Heart right ventricle (tissue), 16 donors: Measurements from ENCODE around the gene FAM43B. TPM values are rescaled to one million over a fixed set of nuclear protein-coding genes. Genes with fewer than 3 reads are reported as not detected.

Source experiments
- ATAC-seq, 8 donors: fragments of 200-7000 bp; cut with Tn5 transposase; one replicate each; pipeline ENCODE4 v1.9.1; 2020; ENCODE audit warnings: mild to moderate bottlenecking in 8 of 8, moderate library complexity in 8 of 8, moderate number of reproducible peaks in 1 of 8
- DNase-seq, 2 donors: peaks; one replicate each; pipeline ENCODE4 v3.0.0-alpha.2; 2020
- H3K27ac ChIP-seq, 10 donors: fragments of 200-600 bp; sonication (generic) in 2 of 10; one replicate each; pipeline versions ENCODE4 v1.5.0 to v1.8.0; 2020 to 2022; ENCODE audit warnings: mild to moderate bottlenecking in 3 of 10
- H3K27me3 ChIP-seq, 7 donors: fragments of 200-600 bp; one replicate each; pipeline ENCODE4 v1.8.0; 2021 to 2022; ENCODE audit warnings: mild to moderate bottlenecking in 2 of 7
- H3K36me3 ChIP-seq, 9 donors: fragments of 200-600 bp; sonication (generic) in 1 of 9; one replicate each; pipeline versions ENCODE4 v1.5.0 to v1.8.0; 2020 to 2022; ENCODE audit warnings: mild to moderate bottlenecking in 2 of 9
- H3K4me1 ChIP-seq, 9 donors: fragments of 200-600 bp; sonication (generic) in 1 of 9; one replicate each; pipeline versions ENCODE4 v1.5.0 to v1.8.0; 2020 to 2022; ENCODE audit warnings: mild to moderate bottlenecking in 4 of 9
- H3K4me3 ChIP-seq, 10 donors: fragments of 200-600 bp; sonication (generic) in 2 of 10; one replicate each; pipeline versions ENCODE4 v1.5.0 to v1.8.0; 2020 to 2022; ENCODE audit warnings: mild to moderate bottlenecking in 7 of 10, moderate library complexity in 2 of 10
- H3K9me3 ChIP-seq, 11 donors: fragments of 200-600 bp in 10 of 11; sonication (generic) in 2 of 11; one replicate each; pipeline versions ENCODE4 v1.5.0 to v1.8.0; 2013 to 2022; ENCODE audit warnings: mild to moderate bottlenecking in 2 of 11, control low read depth in 1 of 11, moderate library complexity in 1 of 11
- WGBS, 2 donors: extraction: QIAGEN DNeasy Blood & Tissue Kit; methylation state at CpG; one replicate each; pipeline ENCODE4 v1.1.7; 2013; ENCODE audit warnings: inconsistent platforms in 1 of 2; 5-methylcytosine and 5-hydroxymethylcytosine counted together
- intact Hi-C, 10 donors: fragments of 100-400 bp; cut with DNase I; formaldehyde crosslinking; loops; one replicate each; pipeline versions ENCODE4 v1.11.1 to v1.14.2; 2022
- polyA plus RNA-seq, 2 donors: library from polyadenylated mRNA; stranded (reverse); fragments of 200-250 nt; gene quantifications; one replicate each; pipeline ENCODE4 v1.2.3, GENCODE V29; 2013
- total RNA-seq, 10 donors: library from RNA; stranded (reverse); fragmentation: NEBNext Ultra II Directional in 3 of 10; extraction: Animal tissue kit (Norgen Biotek cat#: 25700) in 3 of 10; gene quantifications; one replicate each; pipeline versions ENCODE4 v1.2.1 to v1.2.4, GENCODE V29; 2021 to 2023
- TF ChIP-seq, protein P1 (sequence below), 9 donors: fragments of 200-600 bp; sonication (generic) in 2 of 9; IDR thresholded peaks; one replicate each; pipeline versions ENCODE4 v1.5.0 to v1.8.0; 2021 to 2022; ENCODE audit warnings: antibody characterized with exemption in 9 of 9, mild to moderate bottlenecking in 5 of 9, moderate library complexity in 1 of 9
- donor health status: Arrhythmogenic right ventricular cardiomyopathy.
- donor health status: ischemic (EF 13 %, LVEDD 7.1; RV severe dilation, severe dysfunction).
- donor health status: healthy with polysubstance abuse.
- donor health status: DM: no; HTN: yes; CAD: no.
- donor health status: DM: no; HTN: no; CAD: no.
- donor health status: ischemic (EF 25% LVEDD 6.9; RV normal size, moderate dysfunction).
- donor health status: ischemic (EF 25% LVEDD 5.7; RV mildly dilated, moderate dysfunction).
- donor health status: healthy.
- donor health status: DM: yes; HTN: yes; CAD: no.
- donor health status: Ischemic cardiomyopathy.
- donor health status: ischemic (EF 35%, LVEDD 5.7; RV mildly dilated, moderate dysfunction).
- donor health status: nonischemic (EF 11% LVEDD 7.7; RV severe dilation, severe dysfunction).
- donor health status: DM: yes; HTN: yes; CAD: no.
- donor health status: PGD.
- donor health status: ischemic (EF 29% LVEDD 5.4; RV normal size, mild dysfunction).
- donor health status: nonischemic (EF 23%, LVEDD 6.1; RV moderate dilation, normal function).

The FAM43B gene
- total and polyA plus RNA-seq, 12 donors, result 1.0 to 16.3 (median 2.3) TPM

DNA sequence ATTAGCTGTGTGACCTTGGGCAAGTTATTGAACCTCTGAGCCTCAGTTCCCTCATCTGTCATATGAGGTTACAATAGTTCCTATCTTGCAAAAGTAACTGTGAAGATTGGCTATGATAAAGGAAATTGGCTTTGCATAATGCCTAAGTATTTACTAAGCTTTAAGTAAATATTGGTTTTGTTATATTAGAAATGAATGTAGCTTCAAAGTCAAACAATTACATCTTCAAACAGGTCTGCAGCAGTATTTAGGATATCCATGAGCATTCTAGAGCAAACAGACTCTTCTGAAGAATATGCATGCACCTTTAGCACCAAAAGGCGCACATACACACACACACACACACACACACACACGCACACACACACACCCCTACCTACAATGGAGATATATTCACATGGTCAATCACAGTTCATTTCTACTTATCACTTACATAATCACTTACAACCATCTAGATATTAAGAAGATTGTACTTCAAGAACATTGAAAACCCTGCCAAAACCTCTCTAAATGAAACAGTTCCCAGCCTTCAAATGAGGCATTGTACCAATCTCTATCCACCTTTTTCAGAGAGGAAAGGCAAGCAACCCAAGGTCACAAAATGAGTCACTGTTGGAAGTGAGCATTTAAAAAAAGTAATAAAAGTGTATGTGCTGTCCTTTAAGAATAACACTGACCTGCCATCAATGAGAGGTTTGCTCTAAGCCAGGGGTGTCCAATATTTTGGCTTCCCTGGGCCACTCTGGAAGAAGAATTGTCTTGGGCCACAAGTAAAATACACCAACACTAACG, 13.4 kb upstream of the FAM43B start:
- Histone ChIP-seq H3K4me1 (peaks cover 0 to 11% (median 7%) of the 10 kb centered on the region in 9 donors), H3K9me3 (no peaks in the 10 kb centered on the region), H3K27ac (no peak overlapping the region), H3K4me3 (no peak overlapping the region), H3K27me3 (peaks cover 0 to 24% (median 11%) of the 10 kb centered on the region in 7 donors), H3K36me3 (no peaks in the 10 kb centered on the region)
- ATAC-seq, result no peak
- no peak for DNase-seq
- WGBS, 2 donors, result 74 to 90% methylated on average over 3 of the region's 3 CpGs
- intact Hi-C loops, result no loop called here
- TF ChIP-seq, protein P1, sequence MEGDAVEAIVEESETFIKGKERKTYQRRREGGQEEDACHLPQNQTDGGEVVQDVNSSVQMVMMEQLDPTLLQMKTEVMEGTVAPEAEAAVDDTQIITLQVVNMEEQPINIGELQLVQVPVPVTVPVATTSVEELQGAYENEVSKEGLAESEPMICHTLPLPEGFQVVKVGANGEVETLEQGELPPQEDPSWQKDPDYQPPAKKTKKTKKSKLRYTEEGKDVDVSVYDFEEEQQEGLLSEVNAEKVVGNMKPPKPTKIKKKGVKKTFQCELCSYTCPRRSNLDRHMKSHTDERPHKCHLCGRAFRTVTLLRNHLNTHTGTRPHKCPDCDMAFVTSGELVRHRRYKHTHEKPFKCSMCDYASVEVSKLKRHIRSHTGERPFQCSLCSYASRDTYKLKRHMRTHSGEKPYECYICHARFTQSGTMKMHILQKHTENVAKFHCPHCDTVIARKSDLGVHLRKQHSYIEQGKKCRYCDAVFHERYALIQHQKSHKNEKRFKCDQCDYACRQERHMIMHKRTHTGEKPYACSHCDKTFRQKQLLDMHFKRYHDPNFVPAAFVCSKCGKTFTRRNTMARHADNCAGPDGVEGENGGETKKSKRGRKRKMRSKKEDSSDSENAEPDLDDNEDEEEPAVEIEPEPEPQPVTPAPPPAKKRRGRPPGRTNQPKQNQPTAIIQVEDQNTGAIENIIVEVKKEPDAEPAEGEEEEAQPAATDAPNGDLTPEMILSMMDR (IDR thresholded peaks at IDR 0.05), result no peak

DNA sequence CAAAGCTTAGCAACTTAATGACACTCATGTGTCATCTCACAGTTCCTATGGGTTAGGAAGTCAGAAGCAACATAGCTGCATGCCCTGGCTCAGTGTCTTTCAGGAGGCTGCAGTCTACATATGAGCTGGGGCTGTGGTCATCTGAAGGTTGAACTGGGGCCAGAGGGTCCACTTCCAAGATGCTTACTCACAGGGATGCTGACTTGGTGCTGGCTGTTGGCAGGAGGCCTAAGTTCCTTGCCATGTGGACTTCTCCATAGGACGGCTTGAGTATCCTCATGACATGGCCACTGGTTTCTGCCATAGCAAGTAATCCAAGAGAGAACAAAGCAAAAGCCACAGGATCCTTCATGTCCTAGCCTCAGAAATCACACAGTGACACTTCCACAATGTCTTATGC, 12.1 kb upstream of the FAM43B start:
- WGBS, 2 donors, result 77 to 79% methylated on average over 1 of the region's 1 CpG

DNA sequence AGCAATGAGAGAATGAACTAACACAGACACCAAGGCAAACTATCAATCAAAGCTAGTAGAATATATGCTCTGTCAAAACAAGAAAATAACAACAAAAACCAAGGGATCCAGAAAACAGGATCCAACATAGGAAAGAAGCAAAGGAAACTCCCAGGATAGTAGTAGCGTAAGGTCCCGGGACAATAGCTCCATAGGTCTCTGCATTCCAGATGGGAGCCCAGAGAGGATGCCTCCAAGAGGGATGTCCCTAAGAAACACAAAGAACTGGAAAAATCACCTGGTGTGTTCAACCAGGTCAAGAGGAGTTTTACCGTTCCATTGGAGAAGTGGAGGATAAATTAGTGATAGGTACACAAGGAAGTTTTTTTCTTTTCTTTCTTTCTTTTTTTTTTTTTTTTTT, 5.7 kb upstream of the FAM43B start:
- peaks cover 0 to 10% (median 4%) of the 10 kb centered on the region in 9 donors for H3K4me1 ChIP-seq
- intact Hi-C loops, result no loop called here
- DNase-seq (no peak), ATAC-seq (no peak)
- H3K4me3 ChIP-seq, result no peak overlapping the region
- no peak overlapping the region for H3K27ac ChIP-seq
- H3K27me3 ChIP-seq, result peaks cover 0 to 80% (median 20%) of the 10 kb centered on the region in 7 donors
- 83 to 91% methylated on average over 3 of the region's 3 CpGs for WGBS, 2 donors
- H3K36me3 ChIP-seq, result no peaks in the 10 kb centered on the region
- TF ChIP-seq, protein P1 (IDR thresholded peaks at IDR 0.05), result no peak
- H3K9me3 ChIP-seq, result no peaks in the 10 kb centered on the region

More for the DNA sequence above, 12.1 kb upstream of the FAM43B start:
- Histone ChIP-seq H3K36me3 (no peaks in the 10 kb centered on the region), H3K4me1 (peaks cover 0 to under 1% (median 0%) of the 10 kb centered on the region in 9 donors), H3K27ac (no peak overlapping the region), H3K27me3 (peaks cover 0 to 30% (median 23%) of the 10 kb centered on the region in 7 donors), H3K4me3 (no peak overlapping the region), H3K9me3 (no peaks in the 10 kb centered on the region)
- ATAC-seq, result no peak
- TF ChIP-seq, protein P1 (IDR thresholded peaks at IDR 0.05), result no peak
- DNase-seq, result no peak
- intact Hi-C loops, result no loop called here

DNA sequence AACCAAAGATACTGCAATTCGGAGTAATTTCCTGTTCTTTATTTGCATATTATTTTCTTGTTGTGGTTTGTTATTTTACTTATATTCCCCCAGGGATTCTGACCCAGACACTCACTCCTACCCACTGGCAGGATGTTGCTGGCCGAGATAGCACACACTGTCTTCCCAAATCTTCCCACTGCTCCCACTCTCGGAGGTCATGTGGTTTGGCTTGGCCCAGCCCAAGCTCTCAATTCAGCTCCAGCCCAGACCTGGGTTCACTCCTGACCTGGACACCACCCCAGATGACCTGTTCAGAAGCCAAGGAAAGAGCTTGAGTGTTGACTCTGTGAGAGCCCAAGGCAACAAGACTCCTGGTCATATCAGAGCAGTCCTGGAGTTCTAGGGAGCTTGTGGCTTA, 1.2 kb upstream of the FAM43B start:
- peak; percentile 17 to 23 for DNase-seq

More for the DNA sequence above, 1.2 kb upstream of the FAM43B start:
- ATAC-seq, result peak in 4 of 8 donors; percentile 10 to 31 (median 28)
- no peaks in the 10 kb centered on the region for H3K36me3 ChIP-seq
- H3K9me3 ChIP-seq, result no peaks in the 10 kb centered on the region
- peaks cover 5 to 48% (median 28%) of the 10 kb centered on the region in 9 donors for H3K4me1 ChIP-seq
- 37 to 55% methylated on average over 3 of the region's 3 CpGs for WGBS, 2 donors
- TF ChIP-seq, protein P1 (IDR thresholded peaks at IDR 0.05), result no peak
- H3K27ac ChIP-seq, result peak overlapping the region in 8 of 10 donors; percentile 35 to 88 (median 72)
- H3K4me3 ChIP-seq, result peak overlapping the region in 2 of 10 donors; percentile 61 to 62
- intact Hi-C loops, result no loop called here
- peaks cover 0 to 93% (median 32%) of the 10 kb centered on the region in 7 donors for H3K27me3 ChIP-seq
